NCI-H1417 (cell line): ENCODE data around the gene SHISAL1.
"Not testable (repeated sequence)": the region's sequence is repeated elsewhere in the genome, so short reads cannot be mapped to it uniquely, and the experiment has no call there.

Experiments used
- DNase-seq, 3 experiments: peaks; one replicate each; lab custom pipeline; 2025; lab: John Stamatoyannopoulos, UW

SHISAL1 gene

DNA sequence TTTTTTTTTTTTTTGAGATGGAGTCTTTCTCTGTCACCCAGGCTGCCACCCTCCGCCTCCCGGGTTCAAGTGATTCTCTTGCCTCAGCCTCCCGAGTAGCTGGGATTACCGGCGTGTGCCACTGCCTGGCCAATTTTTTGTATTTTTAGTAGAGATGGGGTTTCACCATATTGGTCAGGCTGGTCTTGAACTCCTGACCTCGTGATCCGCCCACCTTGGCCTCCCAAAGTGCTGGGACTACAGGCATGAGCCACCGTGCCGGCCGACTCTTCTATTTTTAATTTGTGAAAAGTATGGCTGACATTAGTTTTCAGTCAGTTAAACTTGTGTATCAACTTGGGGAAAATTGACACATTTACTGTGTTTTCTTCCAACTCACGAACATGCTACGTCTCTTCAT, 78.4 kb downstream of the SHISAL1 start:
- DNase-seq: not testable (repeated sequence)

DNA sequence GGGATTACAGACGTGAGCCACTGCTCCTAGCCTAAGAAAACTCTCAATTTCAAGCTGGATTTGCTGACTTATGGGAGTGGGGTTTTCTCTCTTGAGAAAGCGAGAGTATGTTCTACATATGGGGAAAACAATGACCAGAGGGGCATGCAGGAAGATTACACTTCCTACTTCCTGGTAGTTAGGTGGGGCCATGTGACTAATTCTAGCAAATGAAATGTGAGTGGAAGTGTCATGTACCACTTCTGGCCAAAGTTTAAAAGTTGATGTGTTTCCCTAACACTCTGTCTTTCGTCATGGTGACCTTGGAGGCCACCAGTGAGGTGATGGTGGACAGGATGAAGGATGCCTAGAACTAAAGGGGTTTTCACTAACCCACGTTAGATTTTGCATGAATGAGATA, 81.5 kb downstream of the SHISAL1 start:
- DNase-seq: no peak

DNA sequence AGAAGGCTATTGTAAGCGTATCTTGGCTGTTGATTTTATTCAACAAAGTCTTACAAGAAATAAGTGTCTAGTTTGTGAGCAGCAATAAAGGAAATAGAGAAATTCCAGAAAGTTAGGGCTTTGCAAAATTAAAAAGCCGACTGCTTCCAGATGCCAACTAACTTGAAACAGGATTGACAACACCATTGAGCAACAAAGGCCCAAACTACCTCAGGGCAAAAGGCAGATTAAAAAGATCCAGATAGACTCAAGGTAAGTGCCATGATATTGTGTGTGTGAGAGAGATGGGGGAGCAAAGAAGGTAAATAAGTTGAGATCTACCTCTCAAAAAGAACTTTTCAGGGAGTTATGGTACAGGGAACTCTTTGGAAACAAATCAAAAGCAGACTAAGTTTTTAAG, 82.9 kb downstream of the SHISAL1 start:
- no peak for DNase-seq

DNA sequence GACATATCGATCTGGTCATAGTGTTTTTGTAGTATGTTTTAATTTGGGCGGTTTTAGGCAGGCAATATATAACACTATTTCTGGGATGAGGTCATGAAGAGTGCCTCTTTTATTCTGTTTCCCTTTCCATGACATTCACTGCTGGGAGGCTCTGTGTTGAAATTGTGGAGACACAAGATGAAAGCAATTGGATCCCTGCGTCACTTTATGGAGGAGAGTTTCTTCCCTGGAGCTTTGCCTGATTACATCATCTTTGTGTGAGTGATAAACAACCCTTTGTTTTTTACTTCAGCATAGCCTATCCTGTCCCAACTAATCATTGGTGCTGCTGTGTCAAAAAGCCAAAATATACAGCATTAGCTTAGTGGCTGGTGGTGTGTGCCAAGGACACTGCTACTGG, 83.4 kb downstream of the SHISAL1 start:
- no peak for DNase-seq

DNA sequence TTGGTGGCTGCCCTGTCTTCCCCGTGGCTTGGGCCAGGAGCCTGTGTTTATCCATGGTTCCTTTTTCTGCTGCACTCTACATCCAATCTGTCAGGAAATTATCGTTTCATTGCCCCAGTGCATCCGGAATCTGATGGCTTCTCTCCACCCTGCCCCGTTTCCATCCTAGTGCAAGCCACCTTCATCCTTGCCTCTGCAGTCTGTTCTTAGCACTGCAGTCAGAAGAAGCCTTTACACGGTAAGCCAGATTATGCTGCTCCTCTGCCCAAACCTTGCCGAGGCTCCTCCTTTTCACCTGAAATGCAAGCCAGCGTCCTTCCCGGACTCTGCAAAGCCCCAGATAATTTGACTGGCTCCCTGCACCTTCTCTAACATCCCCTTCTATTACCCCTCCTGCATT, 86.9 kb downstream of the SHISAL1 start:
- DNase-seq: no peak

DNA sequence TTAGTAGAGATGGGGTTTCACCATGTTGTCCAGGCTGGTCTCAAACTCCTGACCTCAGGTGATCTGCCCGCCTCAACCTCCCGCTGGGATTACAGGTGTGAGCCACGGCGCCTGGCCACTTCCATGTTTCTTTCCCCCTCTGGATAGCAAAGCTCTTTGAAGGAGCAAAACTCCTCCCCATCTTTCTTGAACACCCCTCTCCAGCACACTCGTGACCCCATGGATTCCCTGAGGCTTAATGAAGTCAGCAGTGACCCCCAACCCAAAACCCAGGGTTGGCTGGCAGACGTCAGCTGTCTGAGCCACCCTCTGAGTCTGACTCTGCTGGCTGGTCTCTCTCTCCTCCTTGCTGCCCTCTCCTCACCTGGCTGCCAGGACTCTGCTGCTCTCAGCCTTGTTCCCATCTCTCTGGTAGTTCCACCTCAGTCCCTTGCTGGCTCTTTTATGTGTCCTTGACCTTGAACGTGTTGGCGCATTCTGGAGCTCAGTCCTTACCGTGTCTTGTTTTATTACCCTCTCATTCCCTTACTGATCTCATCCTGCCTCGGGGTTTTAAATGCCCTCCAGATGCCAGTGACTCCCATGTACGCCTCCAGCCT, 87.6 kb downstream of the SHISAL1 start:
- DNase-seq: no peak

DNA sequence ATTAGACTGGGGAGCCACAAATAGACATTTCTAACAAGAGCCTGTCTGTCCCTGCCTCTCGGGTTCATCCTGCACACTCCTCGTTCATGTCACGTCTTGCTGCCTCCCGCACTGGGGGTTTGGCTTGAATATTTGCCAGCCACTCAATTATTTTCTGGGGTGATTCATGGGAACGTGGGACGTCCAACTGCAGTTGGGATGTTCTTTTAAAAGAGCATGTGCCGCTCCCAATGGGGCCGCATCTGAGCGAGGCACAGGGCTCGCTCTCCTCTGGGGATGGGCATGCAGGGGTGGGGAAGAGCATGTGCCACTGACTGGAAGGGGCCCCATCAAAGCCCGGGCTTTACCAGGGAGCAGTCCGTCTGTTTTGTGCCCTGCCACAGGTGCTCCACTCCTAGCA, 88.6 kb downstream of the SHISAL1 start:
- DNase-seq: no peak

DNA sequence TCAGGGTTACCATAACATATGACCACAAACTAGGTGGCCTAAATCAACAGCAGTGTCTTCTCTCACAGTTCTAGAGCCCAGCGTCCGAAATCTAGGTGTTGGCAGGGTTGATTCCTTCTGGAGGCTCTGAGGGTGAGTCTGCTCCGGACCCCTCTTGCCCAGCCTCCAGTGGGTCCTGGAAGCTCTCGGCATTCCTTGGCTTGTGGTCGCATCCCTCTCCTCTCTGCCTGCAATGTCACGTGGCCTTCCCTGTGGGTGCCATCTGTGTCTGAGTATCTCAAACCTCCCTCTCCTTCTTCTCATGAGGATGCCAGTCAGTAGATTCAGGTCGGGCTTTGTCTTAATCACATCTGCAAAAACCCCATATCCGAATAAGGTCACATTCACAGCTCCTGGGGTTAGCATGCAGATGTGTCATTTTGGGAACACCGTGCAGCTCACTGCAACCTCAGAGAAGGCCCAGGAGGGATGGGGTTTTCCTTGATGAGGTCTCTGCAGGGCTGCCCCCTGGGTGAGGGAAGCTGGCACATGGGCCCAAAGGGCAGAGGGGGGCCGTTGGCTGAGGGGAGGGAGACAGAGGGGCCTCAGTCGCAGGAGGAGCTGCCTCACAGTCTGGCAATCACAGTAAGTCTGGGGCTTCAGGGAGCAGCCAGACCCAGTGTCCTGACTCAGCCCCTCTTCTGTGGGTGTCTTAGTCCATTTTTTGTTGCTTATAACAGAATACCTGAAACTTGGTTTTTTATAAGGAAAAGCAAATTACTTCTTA, 90.9 kb downstream of the SHISAL1 start:
- DNase-seq: no peak

DNA sequence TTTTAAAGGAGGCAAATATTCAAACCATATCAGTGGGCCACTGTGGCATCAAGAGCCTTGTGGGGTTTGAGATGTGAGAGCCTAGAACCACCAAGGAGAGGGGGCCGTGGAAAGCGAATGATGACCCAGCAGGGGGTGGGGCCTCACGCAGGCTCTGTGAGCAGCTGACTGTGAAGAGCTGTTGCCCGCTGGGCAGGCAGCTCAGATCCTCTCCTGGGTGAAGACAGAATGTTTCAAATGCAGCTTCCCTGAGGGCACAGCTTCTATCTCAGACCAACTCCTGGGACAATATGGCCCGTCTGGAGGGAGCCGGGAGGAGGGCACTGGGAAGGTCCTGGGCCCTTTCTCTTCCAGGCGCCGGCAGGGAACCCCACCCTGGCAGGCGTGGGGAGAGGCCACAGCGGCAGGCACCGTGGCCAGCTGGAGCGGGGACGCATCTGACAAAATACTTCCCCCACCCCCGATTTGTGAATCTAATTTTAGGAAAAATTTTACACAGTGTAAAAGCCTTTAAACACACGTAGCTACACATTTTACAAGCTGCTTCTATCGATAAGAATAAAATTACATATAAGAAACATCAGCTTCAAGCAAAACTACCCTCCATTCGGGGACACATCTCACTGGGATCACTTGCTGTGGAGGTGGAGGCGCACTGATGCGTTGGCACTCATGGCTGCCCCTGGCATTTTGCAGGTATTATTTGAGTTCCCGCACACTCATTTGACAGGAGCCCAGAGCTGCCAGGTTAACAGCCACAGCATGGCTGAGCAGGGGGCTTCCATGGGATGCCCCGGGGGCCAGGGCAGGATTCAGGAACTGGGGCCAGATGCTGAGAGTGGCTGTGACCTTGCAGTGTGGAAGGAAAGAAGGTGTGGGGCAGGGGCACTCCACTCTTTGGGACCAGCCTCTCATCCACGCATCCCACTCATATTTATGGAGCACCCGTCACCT, 91.7 kb downstream of the SHISAL1 start:
- DNase-seq: no peak

DNA sequence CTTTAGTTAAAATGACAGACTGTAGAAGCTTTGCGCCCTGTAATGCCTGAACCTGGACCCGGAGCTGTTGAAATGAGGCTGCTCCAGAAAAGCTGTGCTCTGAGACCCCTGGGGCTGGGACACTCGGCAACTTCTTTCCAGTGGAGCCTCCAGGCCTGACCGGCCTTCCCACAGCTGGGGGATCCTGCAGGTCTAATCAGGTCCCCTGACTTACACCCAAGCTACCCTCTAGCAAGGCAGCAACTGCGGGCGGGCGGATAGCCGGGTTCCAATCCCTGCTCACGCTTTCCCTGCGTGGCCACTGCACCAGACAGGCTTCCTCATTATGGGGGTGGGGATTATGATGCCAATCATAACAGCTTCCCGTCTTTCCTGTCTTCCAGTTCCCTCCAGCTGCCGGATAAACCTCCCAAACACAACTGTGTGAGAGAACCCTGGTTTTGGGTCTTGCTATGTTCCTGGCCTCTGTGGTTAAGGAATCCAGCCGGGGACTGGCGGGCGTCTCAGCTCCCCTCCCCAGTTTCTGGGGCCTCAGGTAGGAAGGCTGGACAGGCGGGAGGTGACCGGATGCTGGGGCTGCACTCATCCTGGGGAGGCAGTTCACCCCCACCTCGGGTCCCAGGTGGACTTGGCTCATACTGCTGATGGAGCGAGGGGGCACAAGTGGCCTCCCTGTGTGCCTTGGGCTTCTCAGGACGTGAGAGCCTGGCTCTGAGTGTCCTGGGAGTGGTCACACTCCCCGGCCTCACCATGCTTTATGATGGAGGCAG, 93.5 kb downstream of the SHISAL1 start:
- no peak for DNase-seq

DNA sequence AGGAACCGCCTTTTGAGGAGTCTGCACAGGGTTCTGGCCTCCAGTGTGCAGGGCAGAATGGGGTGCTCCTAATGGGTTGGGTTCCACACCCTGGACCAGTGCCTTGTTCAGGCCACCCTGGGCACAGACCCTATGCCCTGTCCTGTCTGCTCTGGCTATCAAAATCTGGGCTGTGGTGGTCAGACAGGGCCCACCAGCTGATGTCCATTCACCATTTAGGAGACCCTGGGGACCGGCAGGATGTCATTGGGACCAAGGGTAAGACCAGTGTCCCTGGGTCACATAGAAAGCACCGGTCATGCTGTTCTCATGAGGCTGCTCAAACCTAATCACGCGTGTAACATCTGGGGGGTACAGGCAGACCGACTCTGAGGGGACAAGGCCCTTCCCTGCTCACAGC, 94.7 kb downstream of the SHISAL1 start:
- DNase-seq: no peak

DNA sequence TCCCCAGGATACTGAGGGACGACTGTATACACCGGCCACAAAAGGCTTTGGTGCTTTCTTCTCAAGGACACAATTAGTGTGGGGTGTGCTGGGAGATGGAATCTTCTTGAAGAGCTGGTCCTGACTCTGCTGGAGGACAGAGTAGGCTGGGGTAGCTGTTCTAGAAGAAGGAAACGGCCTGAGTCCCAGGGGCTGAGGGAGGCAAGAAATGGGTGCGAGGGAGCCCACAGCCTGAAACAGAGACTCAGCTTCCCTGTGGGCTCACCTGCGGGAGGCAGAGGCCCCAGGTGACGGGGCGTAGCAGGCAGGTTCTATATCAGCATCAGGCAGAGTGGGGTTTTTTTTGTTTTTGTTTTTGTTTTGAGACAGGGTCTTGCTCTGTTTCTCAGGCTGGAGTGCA, 95.4 kb downstream of the SHISAL1 start:
- no peak for DNase-seq

DNA sequence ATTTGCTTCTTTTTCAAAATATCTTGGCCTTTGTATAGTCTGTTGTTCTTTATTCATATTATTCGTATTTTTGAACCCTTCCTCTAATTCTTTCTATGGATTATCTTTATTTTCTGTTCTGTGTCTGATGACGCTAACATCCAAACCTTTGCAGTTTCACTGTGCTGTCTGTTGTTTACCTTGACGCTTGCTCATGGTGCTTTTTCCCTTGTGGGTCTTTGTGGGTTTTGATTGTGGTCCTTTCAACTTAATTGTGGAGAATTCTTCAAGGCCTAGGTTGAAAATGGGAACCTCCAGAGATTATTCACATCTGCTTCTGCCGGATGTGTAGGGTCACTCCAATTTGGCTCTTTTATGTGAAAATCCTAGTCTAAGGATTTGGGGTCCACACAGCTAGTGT, 97.5 kb downstream of the SHISAL1 start:
- DNase-seq: no peak

DNA sequence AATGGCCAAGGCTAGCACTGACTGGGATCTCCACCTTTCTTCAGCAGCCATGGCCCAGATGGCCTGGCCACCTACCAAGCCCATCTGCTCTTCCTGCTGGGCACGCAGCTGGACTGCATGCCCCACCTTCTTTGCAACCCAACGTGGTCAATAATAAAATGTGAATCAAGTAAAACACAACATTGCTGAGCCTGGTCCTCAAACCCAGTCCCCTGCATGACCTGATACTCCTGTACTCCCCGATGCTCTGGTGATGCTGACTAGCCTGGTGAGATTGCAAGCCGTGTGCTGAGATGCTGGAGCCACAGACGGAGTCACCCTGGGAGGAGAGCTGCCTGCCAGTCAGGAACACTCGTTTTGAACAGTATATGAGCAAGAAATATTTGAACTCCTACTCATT, 98.0 kb downstream of the SHISAL1 start:
- no peak for DNase-seq

DNA sequence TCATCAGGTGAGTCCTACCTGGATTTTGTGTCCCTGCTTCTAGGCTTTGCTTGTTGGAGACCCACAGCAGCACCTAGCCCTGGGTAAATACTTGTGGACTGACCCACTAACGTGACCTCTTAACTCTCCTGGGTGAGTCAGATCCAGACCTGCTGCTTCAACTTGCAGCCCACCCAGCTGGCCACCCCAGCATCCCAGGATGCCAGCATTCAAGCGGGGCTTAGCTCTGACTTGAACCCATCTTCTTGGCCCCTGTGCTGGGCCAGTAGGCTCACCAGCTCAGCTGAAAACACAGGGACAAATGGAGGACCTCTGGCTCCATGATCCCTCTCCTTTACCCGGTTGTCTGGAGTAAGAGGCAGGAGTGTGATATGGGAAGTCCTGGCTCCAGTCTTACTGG, 98.6 kb downstream of the SHISAL1 start:
- DNase-seq: no peak

DNA sequence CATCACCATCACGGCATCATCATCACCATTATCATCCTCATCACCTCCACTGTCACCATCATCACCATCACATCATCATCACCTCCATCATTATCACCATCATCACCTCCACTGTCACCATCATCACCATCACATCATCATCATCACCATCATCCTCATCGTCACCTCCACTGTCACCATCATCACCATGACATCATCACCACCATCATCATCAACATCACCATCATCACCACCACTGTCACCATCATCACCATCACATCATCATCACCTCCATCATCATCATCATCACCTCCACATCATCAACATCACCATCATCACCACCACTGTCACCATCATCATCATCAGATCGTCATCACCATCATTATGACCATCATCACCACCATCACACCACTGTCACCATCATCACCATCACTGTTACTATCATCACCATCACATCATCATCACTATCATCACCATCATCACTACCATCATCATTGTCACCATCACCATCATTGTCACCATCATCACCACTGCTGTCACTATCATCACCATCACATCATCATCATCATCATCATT, 99.2 kb downstream of the SHISAL1 start:
- DNase-seq: no peak

DNA sequence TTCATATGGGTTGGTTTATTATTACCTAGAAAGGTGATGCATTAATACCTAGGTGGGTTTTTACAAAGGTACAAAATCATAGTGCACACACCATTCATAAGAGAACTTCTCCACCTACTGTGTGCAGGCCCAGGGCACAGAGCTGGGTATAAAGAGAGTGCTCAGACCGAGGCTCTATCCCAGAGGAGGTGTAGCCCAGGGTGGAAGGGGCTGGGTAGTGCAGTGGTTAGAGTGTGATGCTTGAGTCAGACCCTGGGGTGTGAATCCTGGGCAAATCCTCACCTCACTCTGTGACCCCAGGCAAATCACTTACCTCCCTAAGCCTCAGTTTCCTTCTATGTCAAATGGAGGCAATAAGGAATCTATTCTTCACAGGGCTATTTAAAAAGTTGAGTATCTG, 99.8 kb downstream of the SHISAL1 start:
- DNase-seq: no peak

DNA sequence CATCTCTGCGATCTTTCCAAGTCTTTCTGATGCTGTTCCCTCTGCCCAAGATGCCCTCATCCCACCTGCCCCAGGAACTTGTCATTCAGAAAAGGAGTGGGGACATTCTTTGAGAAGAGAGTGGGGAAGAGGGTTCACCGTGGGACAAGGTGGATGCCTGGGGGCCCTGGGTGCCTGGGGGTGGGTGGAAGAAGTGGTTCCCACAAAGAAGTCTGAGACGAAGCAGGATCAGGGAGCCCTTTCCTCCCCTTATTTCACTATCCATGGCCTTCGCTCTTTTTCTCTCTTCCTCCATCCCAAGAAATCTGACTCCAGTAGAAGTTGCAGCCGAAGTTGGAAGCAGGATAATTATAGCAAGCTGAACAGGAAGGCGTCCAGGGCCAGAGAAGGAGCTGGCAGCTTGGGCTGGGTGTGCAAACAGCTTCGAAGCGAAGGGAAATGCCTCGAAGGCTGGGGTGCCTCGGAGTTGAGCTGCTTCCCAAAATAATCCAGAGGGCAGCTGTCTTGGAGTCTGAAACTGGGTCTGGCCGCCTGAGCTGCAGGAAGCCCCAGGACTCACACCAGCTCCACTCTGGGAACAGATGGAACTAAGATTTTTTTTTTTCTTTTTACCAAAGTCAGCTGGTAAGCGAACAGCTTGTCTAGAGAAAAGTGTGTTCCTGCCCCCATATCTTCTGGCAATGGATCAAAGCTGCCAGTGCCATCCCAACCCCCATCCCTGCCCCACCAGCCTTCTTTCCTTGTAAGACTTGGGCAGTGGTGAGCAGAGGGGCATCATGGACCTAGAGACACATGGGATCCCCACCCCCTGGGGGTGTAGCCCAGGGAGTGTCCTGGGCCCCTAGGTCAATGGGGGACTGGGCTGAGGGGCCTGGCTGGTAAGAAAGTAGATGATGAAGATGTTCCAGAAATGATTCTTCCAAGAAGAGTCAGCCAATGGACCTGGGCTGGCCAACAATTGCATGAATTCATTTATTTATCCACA, 100.5 kb downstream of the SHISAL1 start:
- no peak for DNase-seq

DNA sequence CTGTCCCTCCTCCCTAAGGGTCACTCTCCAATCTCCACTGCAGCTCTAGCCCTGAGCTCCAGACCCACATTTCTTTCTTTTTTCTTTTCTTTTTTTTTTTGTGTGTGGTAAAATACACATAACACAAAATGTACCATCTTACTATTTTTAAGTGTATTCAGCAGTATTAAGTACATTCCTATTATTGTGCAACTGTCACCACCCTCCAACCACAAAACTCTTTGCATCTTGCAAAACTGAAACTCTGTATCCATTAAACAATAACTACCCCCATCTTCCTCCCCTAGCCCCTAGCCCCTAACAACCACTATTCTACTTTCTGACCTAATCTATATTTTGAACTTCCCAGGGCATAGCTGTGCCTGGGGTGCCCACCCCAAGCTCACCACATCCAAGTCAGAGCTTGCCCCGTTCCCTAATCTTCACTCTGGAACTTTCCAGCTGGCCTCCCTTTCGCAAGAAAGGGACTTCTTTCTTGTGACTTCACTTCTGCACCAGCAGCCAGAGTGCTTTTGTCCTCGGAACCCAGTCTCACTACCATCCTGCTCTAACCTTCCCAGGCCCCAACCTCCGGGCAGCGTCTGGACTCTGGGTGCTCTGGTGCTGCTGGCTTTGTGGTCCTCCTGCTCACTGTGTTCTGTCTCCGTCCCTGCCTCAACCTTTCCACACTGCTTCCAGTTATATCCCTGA, 101.3 kb downstream of the SHISAL1 start:
- DNase-seq: no peak

DNA sequence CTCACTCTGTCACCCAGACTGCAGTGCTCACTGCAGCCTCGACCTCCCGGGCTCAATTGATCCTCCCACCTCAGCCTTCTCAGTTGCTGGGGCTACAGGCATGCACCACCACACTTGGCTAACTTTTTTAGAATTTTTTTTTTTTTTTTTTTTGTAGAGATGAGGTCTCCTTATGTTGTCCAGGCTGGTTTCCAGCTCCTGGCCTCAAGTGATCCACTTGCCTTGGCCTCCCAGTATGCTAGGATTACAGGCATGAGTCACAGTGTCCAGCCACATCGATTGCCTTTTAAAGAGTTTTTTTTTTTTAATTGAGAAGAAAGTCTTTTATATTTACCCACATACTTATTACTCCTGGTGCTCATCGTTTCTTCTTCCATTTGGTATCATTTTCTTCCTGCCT, 102.0 kb downstream of the SHISAL1 start:
- DNase-seq: no peak
